Sciatic nerve (tissue), 2 donors: Measurements from ENCODE around the gene DNMT3L. TPM values are rescaled to one million over a fixed set of nuclear protein-coding genes. Genes with fewer than 3 reads are reported as not detected.
A peak's percentile ranks its signal among the peaks of the same experiment; 100 is the strongest.

Source experiments
- ATAC-seq: fragments of 200-7000 bp; cut with Tn5 transposase; one replicate; pipeline ENCODE4 v1.9.1; 2020; ENCODE audit warnings: mild to moderate bottlenecking, moderate library complexity
- DNase-seq: peaks from one replicate; pipeline ENCODE4 v3.0.0-alpha.2; 2020; ENCODE audit warnings: low spot score
- intact Hi-C: fragments of 100-400 bp; cut with DNase I; formaldehyde crosslinking; loops from one replicate; pipeline ENCODE4 v1.14.2; 2022
- total RNA-seq: library from RNA; stranded (reverse); fragmentation: NEBNext Ultra II Directional; extraction: Animal tissue kit (Norgen Biotek cat#: 25700); gene quantifications from one replicate; pipeline ENCODE4 v1.2.1, GENCODE V29; 2021
- donor health status: DM: no; HTN: no; CAD: no.
- donor health status: DM: no; HTN: no; CAD: no.

Gene DNMT3L
- total RNA-seq, 1 donor from 2014 or later, result not detected

- ATAC-seq (no peak), DNase-seq (no peak)
- intact Hi-C loops, result no loop called here
These were observed 35.2 kb upstream of the DNMT3L start for GRCh38 chr21:44296916-44297315.

DNA sequence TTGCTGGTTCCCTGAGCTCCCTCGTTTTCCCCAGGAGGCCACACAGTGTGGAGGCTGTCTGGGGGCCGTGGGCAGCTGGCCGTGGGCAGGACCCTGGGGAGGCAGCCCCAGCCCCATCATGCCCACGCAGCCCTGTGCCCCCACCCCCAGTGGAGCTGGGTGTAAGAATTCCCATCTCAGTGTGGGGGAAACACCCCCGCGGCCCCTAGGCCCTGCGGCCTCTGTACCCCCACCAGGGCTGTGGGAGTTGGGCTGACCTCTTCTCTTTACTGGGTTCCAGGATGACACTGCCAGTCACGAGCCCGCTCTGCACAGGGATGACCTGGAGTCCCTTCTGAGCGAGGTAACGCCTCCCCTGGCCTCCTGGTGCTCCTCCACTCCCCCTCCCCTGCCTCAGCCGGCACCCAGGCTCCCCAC is 34.4 kb upstream of the DNMT3L start:
- no peak for ATAC-seq
- intact Hi-C loops, result no loop called here
- no peak for DNase-seq

GRCh38 chr21:44295646-44296045 is 33.9 kb upstream of the DNMT3L start:
- intact Hi-C loops, result no loop called here
- no peak for ATAC-seq
- no peak for DNase-seq

DNA sequence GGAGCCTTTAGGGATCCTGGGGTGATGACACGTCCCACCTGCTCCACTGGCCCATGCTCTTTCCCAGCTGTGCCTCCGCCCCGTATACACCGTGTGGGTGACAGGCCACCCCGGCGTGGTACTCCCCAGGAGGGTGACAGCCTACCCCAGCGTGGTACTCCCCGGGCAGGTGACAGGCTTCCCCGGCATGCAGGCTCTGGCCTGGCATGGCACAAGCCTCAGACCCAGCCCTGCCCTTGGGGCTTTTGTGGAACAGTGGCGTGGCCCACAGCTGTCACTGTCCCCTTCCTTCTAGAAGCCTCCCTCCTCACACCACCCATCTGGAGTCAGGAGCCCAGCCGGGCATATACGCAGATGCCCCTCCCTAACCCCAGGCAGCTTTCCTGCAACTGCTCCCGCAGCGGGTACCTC is 33.5 kb upstream of the DNMT3L start:
- intact Hi-C loops, result no loop called here
- DNase-seq (no peak), ATAC-seq (peak; percentile 3)

DNA sequence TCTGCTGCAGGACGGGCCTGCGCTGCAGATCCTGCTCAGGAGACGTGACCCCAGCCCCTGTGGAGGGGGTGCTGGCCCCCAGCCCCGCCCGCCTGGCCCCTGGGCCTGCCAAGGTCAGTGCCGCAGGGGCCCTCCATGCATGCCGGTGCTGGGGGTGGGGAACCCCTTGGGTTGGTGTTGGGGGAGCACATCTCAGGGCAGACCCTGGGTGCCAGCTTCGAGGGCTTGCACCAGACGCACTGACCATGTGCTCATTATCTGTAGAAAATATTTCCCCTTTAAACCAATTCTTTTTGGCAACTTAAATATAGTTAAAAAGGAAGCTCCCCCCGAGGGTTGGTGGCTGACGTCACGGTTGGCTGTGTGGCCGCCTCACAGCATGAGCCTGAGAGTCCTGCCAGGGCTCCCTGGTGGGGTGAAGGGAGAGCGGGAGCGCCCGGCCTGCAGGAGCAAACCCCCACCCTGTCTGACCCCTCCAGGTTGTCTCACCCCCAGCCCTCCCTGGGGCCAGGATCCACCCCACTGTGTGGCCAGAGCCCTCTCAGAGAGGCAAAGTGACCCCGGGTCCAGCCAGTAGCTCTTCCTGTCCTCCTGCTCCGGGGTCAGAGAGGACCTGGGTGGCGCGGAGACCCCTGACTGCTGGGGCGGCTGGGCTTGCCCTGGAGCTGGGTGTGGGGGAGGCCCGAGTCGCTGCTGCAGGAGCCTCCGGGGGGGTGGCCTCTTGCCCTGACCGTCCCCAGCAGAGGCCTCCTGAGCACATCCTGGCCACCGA is 32.9 kb upstream of the DNMT3L start:
- ATAC-seq, result peak; percentile 69
- intact Hi-C loops, result no loop called here
- DNase-seq, result peak; percentile 92

DNA sequence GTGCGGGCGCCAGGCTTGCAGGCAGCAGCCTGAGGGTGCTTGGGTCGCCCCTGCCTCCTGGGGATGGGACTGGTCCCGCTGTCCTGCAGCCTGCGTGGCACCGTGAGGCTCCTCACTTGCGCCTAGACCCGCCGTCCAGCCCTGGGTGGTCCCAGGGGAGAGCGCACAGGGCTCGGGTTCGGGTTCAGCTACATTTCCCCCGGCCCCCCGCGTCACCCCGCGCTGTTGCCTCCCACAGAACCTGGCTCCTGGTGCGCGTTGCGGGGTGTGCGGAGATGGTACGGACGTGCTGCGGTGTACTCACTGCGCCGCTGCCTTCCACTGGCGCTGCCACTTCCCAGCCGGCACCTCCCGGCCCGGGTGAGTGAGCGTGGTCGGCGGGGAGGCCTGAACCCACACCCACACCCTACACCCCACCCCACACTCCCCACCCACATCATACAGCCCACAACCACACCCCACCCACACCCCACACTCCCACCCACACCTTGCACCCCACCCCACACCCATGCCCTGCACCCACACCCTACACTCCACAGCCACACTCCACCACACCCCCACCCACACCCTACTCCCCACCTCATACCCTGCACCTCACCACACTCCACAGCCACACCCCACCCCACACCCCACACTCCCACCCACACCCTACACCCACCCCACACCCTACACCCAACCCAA is 32.0 kb upstream of the DNMT3L start:
- ATAC-seq (no peak), DNase-seq (no peak)
- intact Hi-C loops, result no loop called here

DNA sequence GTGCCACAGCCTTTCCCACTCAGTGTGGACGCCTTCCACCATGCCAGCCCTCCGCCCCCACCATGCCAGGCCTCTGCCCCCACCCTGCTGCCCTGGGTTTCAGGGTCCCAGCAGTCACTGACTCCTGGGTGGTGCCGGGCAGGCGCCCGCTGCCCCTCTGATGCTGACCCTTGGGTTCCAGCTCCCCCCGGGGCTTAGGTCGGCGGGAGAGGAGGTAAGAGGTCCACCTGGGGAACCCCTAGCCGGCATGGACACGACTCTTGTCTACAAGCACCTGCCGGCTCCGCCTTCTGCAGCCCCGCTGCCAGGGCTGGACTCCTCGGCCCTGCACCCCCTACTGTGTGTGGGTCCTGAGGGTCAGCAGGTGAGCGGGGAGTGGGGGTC is 31.1 kb upstream of the DNMT3L start:
- ATAC-seq, result no peak
- intact Hi-C loops, result no loop called here
- no peak for DNase-seq

DNA sequence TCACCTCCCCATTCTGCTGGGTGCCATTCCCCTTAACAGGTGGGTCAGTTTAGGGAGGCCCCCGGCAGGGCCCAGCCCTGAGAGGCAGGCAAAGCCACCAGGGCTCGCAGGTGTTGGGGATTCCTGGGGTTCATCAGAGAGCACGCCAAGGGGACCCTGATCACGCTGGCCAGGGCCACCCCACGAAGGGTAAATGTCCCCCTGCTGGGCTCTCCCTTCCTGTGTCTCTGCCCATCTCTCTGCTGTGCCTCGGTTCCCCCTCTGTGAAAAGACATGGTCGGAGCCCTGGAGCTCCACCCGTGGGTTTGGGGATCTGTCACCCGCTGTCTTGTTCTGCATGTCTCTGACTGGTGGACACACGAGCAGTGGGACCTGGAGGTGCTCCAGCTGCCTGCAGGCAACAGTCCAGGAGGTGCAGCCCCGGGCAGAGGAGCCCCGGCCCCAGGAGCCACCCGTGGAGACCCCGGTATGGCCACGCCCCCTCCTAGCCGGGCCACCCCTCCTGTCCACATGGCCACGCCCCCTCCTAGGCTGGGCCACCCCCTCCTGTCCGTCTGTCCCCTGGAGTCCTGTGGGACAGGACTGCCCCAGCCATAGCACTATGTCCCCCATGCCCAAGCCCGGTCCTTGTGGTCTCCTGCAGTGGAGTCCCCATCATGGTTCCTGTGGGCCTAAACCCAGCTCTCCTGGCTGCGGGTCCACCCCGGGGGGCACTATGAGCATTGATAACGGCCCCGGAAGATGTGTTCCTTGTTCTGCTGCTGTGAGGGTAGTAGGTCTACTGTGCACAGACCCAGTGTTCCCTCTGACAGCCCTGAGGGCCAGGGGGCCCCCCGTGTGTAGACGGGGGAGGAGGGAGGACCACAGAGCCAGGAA is 30.5 kb upstream of the DNMT3L start:
- intact Hi-C loops, result no loop called here
- DNase-seq (no peak), ATAC-seq (no peak)

- intact Hi-C loops, result no loop called here
- DNase-seq (no peak), ATAC-seq (no peak)
These were observed 29.6 kb upstream of the DNMT3L start for GRCh38 chr21:44291078-44291935.

DNA sequence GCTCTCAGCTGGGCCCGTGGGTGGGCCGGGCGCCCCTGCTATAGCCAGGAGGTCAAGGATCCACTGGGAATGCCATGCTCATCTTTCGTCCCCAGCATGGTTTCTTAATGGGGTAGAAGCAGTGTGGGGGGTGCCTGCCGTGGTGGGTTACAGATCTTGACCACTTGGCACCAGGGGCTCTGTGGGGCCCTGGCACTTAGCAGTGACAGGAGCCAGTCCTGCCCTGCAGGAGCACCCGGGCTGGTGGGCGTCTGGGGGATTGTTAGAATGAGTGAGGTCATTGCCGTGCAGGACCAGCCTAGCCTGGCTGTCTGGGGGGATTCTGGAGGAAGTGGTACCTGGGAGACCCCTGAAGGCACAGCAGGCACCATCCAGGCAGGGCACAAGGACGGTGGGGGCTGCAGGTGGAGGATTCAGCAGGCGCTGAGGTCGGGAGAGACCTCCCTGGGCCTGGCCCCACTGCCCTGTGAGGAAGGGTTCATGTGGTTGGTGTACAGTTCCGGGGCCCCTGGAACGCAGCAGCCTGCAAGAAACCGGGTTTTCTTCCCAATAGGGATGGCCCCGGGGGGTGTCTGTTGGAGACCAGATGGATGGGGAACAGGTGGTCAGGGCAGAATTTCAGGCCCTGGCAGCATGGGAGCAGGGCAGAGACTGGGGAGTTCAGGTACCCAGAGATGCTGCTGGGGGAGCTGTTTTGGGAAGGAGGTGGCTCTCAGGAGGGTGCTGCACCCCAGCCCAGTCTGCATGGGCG is 28.8 kb upstream of the DNMT3L start:
- intact Hi-C loops, result no loop called here
- ATAC-seq (no peak), DNase-seq (no peak)

DNA sequence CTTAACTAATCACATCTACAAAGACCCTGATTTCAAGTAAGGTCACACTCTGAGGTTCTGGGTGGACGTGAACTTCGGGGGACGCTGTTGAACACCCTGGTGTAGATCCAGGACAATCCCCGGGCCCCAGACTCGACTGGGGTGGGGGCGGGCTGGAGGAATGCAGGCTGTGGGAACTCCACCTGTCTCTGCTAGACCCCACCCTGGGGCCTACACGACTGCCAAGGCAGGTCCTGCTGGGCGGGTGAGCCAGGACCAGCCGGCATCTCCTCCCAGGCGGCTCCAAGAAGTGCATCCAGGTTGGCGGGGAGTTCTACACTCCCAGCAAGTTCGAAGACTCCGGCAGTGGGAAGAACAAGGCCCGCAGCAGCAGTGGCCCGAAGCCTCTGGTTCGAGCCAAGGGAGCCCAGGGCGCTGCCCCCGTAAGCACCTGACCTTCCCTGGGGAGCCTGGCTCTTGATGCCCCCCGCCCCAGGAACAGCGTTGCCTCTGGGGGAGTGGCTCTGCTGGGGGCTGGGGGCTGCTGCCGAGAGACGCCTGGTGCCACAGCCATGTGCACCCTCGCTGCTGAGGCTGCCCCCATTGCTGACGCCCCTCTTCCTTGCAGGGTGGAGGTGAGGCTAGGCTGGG is 27.8 kb upstream of the DNMT3L start:
- intact Hi-C loops, result no loop called here
- DNase-seq (no peak), ATAC-seq (no peak)

DNA sequence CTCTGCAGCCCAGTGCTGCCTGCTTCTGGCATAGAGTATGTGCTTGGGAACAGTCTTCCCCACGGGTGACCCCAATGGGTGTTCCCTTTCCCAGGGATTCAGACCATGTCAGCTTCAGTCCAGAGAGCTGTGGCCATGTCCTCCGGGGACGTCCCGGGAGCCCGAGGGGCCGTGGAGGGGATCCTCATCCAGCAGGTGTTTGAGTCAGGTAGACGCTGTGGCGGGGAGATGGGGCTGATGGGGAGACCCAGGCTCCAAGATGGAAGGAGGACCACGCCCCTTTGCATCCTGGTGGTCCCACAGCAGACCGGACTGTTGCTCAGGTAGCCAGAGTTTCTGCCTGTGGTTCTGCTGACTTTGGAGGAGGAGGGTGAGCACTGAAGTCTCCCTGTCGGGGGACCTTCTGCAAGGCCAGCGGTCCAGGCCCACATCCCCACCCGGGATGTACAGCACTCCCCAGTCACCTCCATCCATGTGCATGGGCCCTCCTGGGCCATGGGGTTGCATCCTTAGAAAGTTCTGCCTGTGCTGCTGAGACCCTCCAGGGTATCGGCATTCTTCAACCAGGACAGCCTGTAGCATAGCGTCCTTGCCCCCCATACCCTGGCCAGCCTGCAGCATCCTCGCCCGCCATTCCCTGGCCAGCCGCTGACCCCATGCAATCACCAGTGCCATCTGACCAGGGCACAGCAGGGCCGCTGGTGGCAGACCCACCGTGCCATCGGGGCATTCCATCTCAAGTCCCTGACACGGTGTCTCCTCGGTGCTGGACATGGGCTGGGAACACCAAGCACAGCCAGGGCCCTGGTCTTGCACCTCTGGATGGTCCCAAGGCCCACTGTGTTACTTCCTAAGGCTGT is 26.8 kb upstream of the DNMT3L start:
- DNase-seq, result peak; percentile 59
- intact Hi-C loops, result no loop called here
- no peak for ATAC-seq

DNA sequence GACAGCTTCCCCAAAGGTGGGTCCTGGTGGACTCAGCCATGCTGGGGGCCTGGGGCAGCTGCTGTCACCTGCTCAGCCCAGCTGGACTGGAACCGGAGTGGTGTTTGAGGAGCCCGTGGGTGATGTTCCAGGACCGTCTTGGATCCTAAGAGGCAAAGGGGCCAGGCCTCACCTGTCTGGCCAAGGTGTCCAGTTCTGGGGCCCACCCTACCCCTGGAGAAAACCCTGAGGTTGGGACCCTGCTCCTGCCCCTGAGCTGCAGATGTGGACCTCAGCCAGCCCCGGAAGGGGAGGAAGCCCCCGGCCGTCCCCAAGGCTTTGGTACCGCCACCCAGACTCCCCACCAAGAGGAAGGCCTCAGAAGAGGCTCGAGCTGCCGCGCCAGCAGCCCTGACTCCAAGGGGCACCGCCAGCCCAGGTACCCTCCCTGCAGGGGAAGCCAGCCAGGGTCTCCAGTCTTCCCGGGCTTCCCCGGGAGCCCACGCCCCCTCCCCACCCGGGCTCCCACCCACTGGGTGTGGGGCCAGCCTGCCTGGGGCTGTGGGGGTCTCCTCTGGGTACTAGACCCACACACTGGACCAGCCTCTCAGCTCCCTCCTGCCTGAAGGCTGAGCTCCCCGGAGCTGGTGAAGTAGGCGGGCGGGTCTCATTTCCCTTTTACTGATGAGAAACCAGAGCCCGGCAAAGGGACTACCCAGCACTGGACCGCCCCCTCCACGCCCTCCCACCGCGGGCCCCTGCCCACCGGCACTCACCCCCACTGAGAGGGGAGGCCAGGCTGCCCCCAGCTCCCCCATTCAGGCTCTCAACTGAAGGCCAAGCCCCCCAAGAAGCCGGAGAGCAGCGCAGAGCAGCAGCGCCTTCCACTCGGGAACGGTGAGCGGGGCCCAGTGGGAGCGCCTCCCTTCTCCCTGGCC is 25.3 kb upstream of the DNMT3L start:
- intact Hi-C loops, result no loop called here
- DNase-seq (no peak), ATAC-seq (no peak)

DNA sequence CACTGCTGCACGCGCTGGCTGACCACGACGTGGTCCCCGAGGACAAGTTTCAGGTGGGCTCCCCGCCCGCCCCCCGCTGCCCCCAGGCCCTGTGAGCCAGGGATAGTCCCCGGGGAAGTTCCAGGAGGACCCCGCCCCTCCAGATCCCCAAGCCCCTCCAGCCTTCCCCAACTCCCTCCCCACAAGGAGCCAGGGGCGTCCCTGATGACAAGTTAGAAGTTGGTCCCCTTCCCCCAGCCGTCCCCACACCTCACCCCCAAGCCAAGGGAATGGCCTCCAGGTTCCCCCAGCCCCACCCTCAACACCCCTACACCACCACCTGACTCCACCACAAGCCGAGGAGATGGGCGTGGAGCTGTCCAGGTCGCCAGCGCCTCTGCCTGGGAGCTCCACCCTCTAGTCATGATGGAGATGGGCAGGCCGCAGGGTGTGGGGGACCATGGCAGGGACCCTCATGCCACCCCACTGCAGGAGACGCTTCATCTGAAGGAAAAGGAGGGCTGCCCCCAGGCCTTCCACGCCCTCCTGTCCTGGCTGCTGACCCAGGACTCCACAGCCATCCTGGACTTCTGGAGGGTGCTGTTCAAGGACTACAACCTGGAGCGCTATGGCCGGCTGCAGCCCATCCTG is 24.5 kb upstream of the DNMT3L start:
- no peak for ATAC-seq
- DNase-seq, result no peak
- intact Hi-C loops, result no loop called here

- DNase-seq, result peak; percentile 52
- intact Hi-C loops, result no loop called here
- ATAC-seq, result no peak
These were observed 23.7 kb upstream of the DNMT3L start, which contains the start of gene AIRE for GRCh38 chr21:44285138-44285992. Gene AIRE (plus strand): TSS chr21:44285876. CDS start chr21:44286007, 131 bp downstream.
